HG02678 (cell line): Measurements from ENCODE around the gene ATL3.
"Not testable (repeated sequence)": the region's sequence is repeated elsewhere in the genome, so short reads cannot be mapped to it uniquely, and the experiment has no call there.

Experiments used
- ATAC-seq: cut with Tn5 transposase; IDR thresholded peaks from one replicate; pipeline ENCODE4 v1.9.1; 2021; ENCODE audit warnings: mild to moderate bottlenecking, moderate library complexity; ENCODE audit not compliant: unreplicated experiment

ATL3 gene

DNA sequence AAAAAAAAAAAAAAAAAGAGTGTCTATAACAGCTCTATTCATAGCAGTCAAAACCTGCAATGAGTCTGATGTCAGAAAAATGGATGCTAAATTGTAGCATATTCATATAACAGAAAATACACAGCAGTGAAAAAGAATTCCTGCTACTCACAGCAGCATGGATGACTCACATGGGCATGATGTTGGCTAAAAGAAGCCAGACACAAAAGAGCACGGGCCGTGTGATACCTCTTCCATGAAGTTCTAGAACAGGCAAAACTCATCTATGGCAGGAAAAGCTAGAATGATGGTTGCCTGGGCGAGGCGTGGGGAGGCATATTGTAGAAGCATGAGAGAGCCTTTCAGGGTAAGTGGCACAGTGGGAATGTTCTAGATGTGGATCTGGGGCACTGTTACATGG is 75.9 kb downstream of the ATL3 start:
- no peak for ATAC-seq

DNA sequence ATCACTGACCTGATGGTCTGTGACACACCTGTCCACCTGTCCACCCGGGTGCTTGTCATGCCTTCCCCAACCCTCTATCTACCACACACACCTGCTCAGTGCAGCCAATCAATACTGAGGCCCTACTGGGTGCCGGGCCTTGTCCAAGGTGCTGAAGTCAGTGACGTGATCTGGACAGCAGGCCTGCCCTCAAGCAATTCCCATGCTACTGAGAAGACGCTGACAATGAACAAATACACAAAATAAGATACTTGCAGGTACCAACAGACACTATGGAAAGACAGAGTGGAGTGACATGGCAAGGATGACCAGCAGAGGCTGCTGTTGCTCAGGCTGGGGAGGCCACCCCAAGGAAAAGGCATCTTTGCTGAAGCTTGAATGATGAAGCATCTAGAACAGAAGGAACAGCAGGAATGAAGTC is 78.2 kb downstream of the ATL3 start:
- no peak for ATAC-seq

DNA sequence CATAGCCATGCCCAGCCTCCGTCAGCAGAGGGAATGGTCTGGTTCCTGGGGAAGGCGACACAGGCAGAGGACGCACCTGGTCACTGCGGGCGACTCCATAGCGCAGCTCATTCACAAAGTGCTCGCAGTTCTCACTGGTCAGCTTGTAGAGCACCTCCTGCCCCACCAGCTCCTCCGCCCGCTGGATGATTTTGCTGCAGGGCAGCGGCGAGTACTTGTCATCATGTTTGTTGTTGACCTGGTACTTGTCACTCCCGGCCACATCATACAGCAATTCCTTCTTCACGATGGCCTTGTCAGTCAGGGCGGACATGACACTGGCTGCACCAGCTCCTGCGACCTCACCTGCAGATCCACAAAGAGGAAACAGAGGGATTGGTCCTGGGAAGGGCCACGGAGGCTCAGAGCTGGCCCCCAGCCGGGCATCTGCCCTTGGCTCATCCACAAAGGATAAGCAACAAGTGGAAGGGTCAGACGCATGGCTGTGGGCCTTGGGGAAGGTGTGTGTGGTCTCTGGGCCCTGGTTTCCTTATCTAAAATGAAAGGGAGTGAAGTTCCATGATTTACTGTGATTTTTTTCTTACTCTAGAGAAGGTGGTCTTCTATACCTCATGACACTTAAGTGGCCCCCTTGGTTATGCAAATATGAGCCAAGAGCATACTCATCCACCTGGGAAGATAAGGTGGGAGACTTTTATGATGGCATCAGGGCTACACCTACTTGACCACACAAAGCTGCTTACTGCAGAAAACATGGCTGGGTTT is 81.0 kb downstream of the ATL3 start:
- no peak for ATAC-seq

DNA sequence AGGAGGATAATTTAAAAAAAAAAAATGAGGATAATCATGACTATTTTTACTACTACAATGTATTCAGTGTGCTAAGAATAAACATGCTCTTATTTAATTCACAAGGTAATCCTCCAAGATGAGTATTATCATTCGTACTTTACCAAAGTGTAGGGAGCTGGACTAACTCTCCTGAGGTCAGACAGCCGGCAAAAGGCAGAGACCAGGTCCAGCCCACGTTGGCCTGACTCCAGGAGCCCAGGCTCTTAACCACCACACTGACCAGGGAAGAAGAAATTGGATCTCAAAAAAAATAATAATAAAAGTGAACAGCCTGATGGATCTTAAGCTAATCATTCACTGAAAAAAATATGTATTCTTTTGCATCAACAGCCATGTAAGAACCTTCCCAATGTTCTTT is 82.2 kb downstream of the ATL3 start:
- no peak for ATAC-seq

DNA sequence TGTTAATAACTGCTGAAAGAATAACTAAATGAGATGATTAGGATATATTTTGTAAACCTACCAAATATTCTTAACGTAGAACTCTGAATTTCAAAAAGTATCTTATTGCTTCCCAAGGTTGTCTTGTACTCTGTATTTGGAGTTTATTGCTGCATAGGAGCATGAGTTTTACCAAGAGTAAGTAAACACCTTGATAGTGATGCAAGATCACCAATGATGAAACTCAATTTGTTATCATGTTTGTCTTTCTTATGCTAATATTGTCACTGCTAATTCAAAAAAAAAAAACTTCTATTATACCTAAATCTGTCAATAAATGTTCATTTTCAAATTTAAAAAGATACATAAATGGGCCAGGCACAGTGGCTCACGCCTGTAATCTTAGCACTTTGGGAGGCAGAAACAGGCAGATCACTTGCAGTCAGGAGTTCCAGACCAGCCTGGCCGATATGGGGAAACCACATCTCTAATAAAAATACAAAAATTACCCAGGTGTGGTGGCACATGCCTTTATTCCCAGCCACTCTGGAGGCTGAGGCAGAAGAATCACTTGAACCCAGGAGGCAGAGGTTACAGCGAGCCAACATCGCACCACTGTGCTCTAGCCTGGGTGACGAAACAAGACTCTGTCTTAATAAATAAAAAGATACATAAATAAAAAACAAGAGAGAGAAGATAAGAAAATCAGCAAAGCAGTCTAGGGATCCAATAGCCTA is 84.6 kb downstream of the ATL3 start:
- ATAC-seq: no peak

DNA sequence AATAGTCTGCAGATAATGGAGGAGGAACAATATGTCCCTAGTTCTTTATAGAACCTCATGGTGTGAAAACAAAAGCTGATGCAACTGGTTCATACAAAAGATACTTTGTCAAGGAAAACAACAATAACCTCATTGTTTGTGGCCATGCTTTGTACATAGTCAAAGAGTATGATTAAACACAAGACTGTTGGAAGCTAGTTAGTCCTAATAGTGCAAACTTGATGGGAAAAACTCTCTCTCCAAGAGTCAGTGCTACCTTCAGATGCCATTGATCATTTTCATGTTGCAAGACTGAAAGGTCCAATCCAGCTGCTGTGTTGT is 87.9 kb downstream of the ATL3 start:
- no peak for ATAC-seq

DNA sequence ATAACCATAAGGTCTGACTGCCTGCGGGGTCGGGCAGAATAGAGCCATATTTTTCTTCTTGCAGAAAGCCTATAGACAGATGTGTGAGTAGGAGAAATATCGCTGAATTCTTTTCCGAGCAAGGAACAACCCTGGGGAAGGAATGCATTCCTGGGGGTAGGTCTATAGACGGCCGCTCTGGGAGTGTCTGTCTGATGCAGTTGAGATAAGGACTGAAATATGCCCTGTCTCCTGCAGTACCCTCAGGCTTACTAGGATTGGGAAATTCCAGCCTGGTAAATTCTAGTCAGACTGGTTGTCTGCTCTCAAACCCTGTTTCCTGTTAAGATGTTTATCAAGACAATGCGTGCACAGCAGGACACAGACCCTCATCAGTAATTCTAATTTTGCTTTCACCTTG is 90.0 kb downstream of the ATL3 start:
- ATAC-seq: not testable (repeated sequence)

DNA sequence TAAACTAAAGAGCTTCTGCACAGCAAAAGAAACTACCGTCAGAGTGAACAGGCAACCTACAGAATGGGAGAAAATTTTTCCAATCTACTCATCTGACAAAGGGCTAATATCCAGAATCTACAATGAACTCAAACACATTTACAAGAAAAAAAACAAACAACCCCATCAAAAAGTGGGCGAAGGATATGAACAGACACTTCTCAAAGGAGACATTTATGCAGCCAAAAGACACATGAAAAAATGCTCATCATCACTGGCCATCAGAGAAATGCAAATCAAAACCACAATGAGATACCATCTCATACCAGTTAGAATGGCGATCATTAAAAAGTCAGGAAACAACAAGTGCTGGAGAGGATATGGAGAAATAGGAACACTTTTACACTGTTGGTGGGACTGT is 92.3 kb downstream of the ATL3 start:
- not testable (repeated sequence) for ATAC-seq

DNA sequence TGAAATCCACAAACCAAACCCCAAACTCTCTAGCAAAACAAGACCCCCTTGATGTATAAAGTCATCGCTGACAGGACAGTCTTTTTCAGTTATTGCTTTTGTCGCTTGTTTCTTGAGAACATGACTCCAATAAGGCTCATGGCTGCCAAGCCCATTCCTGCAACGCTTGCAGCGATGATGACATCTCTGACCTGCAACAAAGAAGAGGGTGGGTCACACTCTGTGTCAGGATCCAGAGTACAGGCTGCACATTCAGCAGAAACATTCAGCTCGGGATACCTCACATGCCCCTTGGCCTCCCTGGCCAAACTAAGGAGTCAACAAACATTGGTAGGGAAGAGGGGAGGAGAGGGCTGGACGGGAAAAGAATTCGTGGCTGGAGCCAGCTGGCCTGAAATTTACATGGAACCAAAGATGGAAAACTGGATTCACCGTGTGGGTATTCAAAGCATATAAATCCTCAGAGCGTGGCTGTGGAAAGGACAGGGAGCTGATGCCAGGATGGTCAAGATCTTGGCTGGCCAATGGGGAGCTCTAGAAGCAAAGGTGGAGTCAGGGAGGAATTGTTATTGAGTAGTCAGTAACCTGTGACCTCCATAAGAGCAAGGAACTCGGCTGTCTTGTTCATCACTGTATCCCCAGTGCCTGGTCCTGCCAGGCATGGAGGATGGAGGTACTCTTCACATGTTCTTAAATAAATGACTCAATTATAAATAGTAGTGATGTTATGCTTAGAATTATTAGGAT is 96.1 kb downstream of the ATL3 start:
- ATAC-seq: no peak
